ENCODE results near the gene AHCYL2. TPM values are rescaled to one million over a fixed set of nuclear protein-coding genes. Genes with fewer than 3 reads are reported as not detected.

The AHCYL2 gene
- total and polyA plus RNA-seq, 2 donors (not counting 3 experiments of a cell fraction or from before 2014, with no cell fraction given) = 10.8 to 13.5 TPM

GRCh38 chr7:129362496-129362895, 137.7 kb downstream of the AHCYL2 start:
- H3K9me1 ChIP-seq (replicated peaks; ENCODE audit: control insufficient read depth, extremely low read depth, insufficient read depth, low read length) = no peaks in the 10 kb centered on the region
- DNase-seq (ENCODE audit: low read depth, low spot score) = no peak
- no peak overlapping the region for H2AFZ ChIP-seq (ENCODE audit: low read depth, low read length)
- H3K27me3 ChIP-seq (ENCODE audit: control insufficient read depth in 2 of 2, insufficient read depth in 2 of 2, low read length in 2 of 2) = no peaks in the 10 kb centered on the region
- no peak for FAIRE-seq
- TF ChIP-seq JUN (IDR thresholded peaks at IDR 0.05; ENCODE audit: borderline replicate concordance, insufficient read depth, insufficient read length, low read depth) (no peak), POLR2AphosphoS5 (IDR thresholded peaks at IDR 0.05; ENCODE audit: insufficient read depth, low read depth, low read length) (no peak), FOS (IDR thresholded peaks at IDR 0.05; ENCODE audit: borderline replicate concordance, insufficient read depth, low read length) (no peak), MYC (IDR thresholded peaks at IDR 0.05; ENCODE audit: low read depth, low read length) (no peak), POLR2A (IDR thresholded peaks at IDR 0.05; ENCODE audit: low read depth, low read length) (no peak), CTCF (IDR thresholded peaks at IDR 0.05; ENCODE audit: extremely low read depth in 1 of 2, insufficient read depth in 1 of 2, low read depth in 1 of 2, low read length in 2 of 2) (no peak), GATA2 (IDR thresholded peaks at IDR 0.05; ENCODE audit: insufficient read depth, insufficient read length, low read depth, low read length) (no peak), EZH2 (IDR thresholded peaks at IDR 0.05; ENCODE audit: borderline replicate concordance, low read depth, low read length, severe bottlenecking) (no peak), MAX (IDR thresholded peaks at IDR 0.05; ENCODE audit: insufficient read depth, insufficient read length) (no peak)
- intact Hi-C loops (cut with micrococcal nuclease) = no loop called here
- H3K79me2 ChIP-seq (ENCODE audit: control insufficient read depth, insufficient read depth, low read length) = no peaks in the 10 kb centered on the region
- H3K4me2 ChIP-seq (ENCODE audit: insufficient read depth, low read length) = no peak overlapping the region
- ChIA-PET POLR2A (no interaction called here), CTCF (interaction anchor here (1.5 to 2.7 kb wide), 5 partner anchors 13 to 144 kb away, joined by 5 to 12 read pairs (median 11); no protein-coding TSS in a partner anchor)
- no peaks in the 10 kb centered on the region for H3K9me3 ChIP-seq (replicated peaks; ENCODE audit: control insufficient read depth, insufficient read depth, low read length)
- dilution Hi-C loops (cut with MboI; ENCODE audit: extremely low pct_ligation_motif_present, low sequenced_read_pairs) = no loop called here
- no TSS peak for BruUV-seq (replicated peaks)
- no peaks in the 10 kb centered on the region for H4K20me1 ChIP-seq (replicated peaks; ENCODE audit: control insufficient read depth, extremely low read depth, insufficient read depth, low read length)
- no peak overlapping the region for H3K9ac ChIP-seq (replicated peaks; ENCODE audit: extremely low read depth, insufficient read depth, low read length)
- H3K4me1 ChIP-seq (ENCODE audit: control insufficient read depth, extremely low read depth, insufficient read depth, low read length) = no peaks in the 10 kb centered on the region
- H3K36me3 ChIP-seq (ENCODE audit: control insufficient read depth in 2 of 2, extremely low read depth in 1 of 2, insufficient read depth in 2 of 2, low read length in 2 of 2) = no peaks in the 10 kb centered on the region
- H3K4me3 ChIP-seq (replicated peaks in 1 of 3; ENCODE audit: insufficient read depth in 1 of 3, low read depth in 1 of 3, low read length in 3 of 3) = no peak overlapping the region
- H3K27ac ChIP-seq (ENCODE audit: insufficient read depth, low read depth, low read length) = no peak overlapping the region
